ENCODE data around the gene CUX1.

The CUX1 gene

DNA sequence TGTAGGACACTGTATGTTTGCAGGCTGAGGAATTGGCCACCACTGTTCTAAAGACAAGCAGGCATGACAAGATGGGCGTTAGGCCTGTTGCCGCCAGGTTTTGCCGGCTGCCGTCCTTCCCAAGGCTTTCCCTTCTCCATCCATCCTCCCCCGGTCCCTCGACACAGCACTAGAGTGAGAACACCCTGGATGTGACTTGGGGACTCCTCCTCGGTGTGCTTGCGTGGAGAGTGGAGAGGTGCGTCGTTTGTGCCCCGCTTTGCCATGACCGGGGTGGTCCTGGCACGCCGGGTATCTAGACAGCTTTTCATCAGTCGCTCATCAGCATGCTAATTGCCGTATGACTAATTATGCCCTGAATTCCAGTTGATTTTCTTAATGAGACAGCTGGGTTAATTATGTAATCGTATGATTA lies 262.6 kb downstream of the CUX1 start (continued):
- TF ChIP-seq, protein P1, sequence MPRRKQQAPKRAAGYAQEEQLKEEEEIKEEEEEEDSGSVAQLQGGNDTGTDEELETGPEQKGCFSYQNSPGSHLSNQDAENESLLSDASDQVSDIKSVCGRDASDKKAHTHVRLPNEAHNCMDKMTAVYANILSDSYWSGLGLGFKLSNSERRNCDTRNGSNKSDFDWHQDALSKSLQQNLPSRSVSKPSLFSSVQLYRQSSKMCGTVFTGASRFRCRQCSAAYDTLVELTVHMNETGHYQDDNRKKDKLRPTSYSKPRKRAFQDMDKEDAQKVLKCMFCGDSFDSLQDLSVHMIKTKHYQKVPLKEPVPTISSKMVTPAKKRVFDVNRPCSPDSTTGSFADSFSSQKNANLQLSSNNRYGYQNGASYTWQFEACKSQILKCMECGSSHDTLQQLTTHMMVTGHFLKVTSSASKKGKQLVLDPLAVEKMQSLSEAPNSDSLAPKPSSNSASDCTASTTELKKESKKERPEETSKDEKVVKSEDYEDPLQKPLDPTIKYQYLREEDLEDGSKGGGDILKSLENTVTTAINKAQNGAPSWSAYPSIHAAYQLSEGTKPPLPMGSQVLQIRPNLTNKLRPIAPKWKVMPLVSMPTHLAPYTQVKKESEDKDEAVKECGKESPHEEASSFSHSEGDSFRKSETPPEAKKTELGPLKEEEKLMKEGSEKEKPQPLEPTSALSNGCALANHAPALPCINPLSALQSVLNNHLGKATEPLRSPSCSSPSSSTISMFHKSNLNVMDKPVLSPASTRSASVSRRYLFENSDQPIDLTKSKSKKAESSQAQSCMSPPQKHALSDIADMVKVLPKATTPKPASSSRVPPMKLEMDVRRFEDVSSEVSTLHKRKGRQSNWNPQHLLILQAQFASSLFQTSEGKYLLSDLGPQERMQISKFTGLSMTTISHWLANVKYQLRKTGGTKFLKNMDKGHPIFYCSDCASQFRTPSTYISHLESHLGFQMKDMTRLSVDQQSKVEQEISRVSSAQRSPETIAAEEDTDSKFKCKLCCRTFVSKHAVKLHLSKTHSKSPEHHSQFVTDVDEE (CRISPR knock-in tag; IDR thresholded peaks at IDR 0.05), result no peak
- TF ChIP-seq ESRRG (CRISPR knock-in tag; IDR thresholded peaks at IDR 0.05), result no peak

DNA sequence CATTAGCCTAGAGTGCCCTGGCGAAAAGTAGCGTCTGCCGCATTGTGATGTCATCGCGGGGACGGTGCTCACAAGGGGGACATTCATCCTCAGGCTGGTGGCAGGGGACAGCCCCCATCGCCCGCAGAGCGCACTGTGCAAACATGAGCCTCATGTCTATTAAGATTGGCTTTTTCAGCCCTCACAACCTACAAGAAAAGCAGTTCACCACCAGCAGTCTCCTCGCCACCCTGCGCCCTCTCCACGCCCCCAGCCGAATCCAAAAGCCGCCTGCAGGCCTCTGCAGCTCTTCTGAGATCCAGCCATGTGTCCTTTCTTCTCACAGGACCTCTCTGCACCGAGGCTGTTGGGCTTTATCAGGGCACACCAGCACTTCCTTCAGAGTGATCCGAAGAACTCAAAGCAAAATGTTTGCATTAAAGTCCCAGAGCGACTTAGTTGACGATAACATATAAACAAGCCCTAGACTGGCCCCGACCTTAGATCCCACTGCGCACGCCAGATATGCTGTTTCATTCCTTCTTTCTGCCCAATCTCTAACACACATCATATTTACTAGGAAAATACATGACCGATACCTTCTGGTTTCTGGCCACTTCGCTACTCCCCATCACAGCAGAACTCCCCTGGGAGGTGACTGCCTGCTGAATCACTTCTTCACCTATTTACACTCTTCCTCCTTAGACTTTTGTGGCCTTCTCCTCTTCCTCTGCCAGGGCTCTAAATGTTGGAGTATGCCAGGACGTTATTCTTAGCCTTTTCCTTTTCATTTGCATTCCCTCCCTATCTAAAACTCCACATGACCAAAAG lies 263.2 kb downstream of the CUX1 start:
- TF ChIP-seq TCF4 (CRISPR knock-in tag; IDR thresholded peaks at IDR 0.05; ENCODE audit: borderline replicate concordance), result no peak
- TF ChIP-seq, protein P2, sequence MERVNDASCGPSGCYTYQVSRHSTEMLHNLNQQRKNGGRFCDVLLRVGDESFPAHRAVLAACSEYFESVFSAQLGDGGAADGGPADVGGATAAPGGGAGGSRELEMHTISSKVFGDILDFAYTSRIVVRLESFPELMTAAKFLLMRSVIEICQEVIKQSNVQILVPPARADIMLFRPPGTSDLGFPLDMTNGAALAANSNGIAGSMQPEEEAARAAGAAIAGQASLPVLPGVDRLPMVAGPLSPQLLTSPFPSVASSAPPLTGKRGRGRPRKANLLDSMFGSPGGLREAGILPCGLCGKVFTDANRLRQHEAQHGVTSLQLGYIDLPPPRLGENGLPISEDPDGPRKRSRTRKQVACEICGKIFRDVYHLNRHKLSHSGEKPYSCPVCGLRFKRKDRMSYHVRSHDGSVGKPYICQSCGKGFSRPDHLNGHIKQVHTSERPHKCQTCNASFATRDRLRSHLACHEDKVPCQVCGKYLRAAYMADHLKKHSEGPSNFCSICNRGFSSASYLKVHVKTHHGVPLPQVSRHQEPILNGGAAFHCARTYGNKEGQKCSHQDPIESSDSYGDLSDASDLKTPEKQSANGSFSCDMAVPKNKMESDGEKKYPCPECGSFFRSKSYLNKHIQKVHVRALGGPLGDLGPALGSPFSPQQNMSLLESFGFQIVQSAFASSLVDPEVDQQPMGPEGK (CRISPR knock-in tag; IDR thresholded peaks at IDR 0.05; ENCODE audit: borderline replicate concordance), result no peak
- no peak for TF ChIP-seq ZC3H10 (CRISPR knock-in tag; IDR thresholded peaks at IDR 0.05)
- no peak for TF ChIP-seq ISL1 (CRISPR knock-in tag; IDR thresholded peaks at IDR 0.05)
- ATAC-seq, result no peak

DNA sequence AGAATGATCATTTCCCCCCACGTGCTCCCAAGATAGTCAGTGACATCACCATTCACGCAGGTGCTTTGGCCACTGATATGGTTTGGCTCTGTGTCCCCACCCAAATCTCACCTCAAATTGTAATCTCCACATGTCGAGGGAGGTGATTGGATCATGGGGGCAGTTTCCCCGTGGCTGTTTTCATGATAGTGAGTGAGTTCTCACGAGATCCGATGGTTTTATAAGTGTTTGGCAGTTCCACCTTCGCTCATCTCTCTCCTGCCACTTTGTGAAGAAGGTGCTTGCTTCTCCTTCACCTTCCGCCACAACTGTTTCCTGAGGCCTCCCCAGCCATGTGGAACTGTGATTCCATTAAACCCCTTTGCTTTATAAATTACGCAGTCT lies 263.8 kb downstream of the CUX1 start:
- ATAC-seq, result no peak
- no peak for TF ChIP-seq ZNF8 (CRISPR knock-in tag; IDR thresholded peaks at IDR 0.05)
- no peak for TF ChIP-seq TCF4 (CRISPR knock-in tag; IDR thresholded peaks at IDR 0.05; ENCODE audit: borderline replicate concordance)

DNA sequence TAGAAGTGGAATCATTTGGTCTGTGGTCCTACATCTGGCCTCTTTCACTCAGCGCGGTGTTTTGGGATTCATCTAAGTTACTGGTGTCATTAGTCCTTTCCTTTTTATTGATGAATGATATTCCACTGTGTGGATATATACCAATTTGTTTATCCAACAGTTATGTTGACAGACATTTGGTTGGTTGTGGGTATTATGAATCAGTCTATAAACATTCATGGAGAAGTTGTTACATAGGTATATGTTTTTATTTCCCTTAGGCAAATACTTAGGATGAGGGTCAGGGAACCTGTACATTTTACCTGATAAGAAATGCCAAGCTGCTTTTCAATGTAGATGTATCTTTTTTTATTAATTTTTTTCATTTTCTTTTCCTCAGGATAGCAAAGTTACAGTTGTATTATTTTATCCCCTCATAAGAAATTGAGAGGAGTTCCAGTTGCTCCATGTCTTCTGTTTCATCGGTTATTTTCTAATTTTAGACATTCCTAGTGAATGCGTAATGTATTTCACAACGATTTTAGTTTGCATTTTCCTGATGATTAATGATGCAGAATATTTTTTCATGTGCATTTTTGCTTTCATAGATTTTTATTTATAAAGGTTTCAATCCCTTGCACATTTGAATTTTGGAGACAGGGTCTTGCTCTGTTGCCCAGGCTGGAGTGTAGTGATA lies 265.4 kb downstream of the CUX1 start:
- ATAC-seq, result no peak
- TF ChIP-seq SNAI2 (CRISPR knock-in tag; IDR thresholded peaks at IDR 0.05) (no peak), PPARA (CRISPR knock-in tag; IDR thresholded peaks at IDR 0.05; ENCODE audit: borderline replicate concordance) (no peak), ZFP3 (CRISPR knock-in tag; IDR thresholded peaks at IDR 0.05) (no peak), ZC3H10 (CRISPR knock-in tag; IDR thresholded peaks at IDR 0.05) (no peak)
- TF ChIP-seq, protein P3, sequence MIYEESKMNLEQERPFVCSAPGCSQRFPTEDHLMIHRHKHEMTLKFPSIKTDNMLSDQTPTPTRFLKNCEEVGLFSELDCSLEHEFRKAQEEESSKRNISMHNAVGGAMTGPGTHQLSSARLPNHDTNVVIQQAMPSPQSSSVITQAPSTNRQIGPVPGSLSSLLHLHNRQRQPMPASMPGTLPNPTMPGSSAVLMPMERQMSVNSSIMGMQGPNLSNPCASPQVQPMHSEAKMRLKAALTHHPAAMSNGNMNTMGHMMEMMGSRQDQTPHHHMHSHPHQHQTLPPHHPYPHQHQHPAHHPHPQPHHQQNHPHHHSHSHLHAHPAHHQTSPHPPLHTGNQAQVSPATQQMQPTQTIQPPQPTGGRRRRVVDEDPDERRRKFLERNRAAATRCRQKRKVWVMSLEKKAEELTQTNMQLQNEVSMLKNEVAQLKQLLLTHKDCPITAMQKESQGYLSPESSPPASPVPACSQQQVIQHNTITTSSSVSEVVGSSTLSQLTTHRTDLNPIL (CRISPR knock-in tag; IDR thresholded peaks at IDR 0.05; ENCODE audit: low read depth), result no peak
- TF ChIP-seq, protein P1 (CRISPR knock-in tag; IDR thresholded peaks at IDR 0.05), result no peak

DNA sequence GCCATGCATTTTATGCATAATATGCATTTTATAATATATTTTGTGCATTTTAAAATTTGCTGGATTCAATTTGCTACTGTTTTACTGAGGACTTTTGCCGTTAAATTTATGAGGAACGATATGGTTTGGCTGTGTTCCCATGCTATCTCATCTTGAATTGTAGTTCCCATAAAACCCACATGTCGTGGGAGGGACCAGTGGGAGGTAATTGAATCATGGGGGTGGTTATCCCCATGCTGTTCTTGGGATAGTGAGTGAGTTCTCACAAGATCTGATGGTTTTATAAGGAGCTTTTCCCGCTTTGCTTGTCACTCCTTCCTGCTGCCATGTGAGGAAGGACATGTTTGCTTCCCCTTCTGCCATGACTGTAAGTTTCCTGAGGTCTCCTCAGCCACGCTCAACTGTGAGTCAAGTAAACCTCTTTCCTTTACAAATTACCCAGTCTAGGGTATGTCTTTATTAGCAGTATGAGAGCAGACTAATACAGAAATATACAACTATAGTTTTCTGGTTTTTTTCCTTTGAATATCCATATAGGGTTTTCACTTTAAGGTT lies 267.9 kb downstream of the CUX1 start:
- no peak for ATAC-seq
- TF ChIP-seq, protein P4, sequence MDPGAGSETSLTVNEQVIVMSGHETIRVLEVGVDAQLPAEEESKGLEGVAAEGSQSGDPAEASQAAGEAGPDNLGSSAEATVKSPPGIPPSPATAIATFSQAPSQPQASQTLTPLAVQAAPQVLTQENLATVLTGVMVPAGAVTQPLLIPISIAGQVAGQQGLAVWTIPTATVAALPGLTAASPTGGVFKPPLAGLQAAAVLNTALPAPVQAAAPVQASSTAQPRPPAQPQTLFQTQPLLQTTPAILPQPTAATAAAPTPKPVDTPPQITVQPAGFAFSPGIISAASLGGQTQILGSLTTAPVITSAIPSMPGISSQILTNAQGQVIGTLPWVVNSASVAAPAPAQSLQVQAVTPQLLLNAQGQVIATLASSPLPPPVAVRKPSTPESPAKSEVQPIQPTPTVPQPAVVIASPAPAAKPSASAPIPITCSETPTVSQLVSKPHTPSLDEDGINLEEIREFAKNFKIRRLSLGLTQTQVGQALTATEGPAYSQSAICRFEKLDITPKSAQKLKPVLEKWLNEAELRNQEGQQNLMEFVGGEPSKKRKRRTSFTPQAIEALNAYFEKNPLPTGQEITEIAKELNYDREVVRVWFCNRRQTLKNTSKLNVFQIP (CRISPR knock-in tag; IDR thresholded peaks at IDR 0.05; ENCODE audit: borderline replicate concordance, low read depth), result no peak
- TF ChIP-seq ZFP3 (CRISPR knock-in tag; IDR thresholded peaks at IDR 0.05) (no peak), BACH2 (CRISPR knock-in tag; IDR thresholded peaks at IDR 0.05; ENCODE audit: borderline replicate concordance) (no peak), GLIS3 (CRISPR knock-in tag; IDR thresholded peaks at IDR 0.05) (no peak), ZC3H10 (CRISPR knock-in tag; IDR thresholded peaks at IDR 0.05) (no peak), CSDC2 (CRISPR knock-in tag; IDR thresholded peaks at IDR 0.05) (no peak), ESRRG (CRISPR knock-in tag; IDR thresholded peaks at IDR 0.05) (no peak), TOX (CRISPR knock-in tag; IDR thresholded peaks at IDR 0.05; ENCODE audit: borderline replicate concordance) (no peak), OSR1 (CRISPR knock-in tag; IDR thresholded peaks at IDR 0.05) (no peak)

All from SK-N-SH treated with all-trans-retinoic acid at 6 μM for 48 hours (cell line).